GM19351 (cell line): ENCODE data around the gene ADGRG6.

Experiments
- ATAC-seq: cut with Tn5 transposase; IDR thresholded peaks from one replicate; pipeline ENCODE4 v1.9.1; 2021; ENCODE audit warnings: mild to moderate bottlenecking, moderate library complexity; ENCODE audit not compliant: unreplicated experiment

Gene ADGRG6

DNA sequence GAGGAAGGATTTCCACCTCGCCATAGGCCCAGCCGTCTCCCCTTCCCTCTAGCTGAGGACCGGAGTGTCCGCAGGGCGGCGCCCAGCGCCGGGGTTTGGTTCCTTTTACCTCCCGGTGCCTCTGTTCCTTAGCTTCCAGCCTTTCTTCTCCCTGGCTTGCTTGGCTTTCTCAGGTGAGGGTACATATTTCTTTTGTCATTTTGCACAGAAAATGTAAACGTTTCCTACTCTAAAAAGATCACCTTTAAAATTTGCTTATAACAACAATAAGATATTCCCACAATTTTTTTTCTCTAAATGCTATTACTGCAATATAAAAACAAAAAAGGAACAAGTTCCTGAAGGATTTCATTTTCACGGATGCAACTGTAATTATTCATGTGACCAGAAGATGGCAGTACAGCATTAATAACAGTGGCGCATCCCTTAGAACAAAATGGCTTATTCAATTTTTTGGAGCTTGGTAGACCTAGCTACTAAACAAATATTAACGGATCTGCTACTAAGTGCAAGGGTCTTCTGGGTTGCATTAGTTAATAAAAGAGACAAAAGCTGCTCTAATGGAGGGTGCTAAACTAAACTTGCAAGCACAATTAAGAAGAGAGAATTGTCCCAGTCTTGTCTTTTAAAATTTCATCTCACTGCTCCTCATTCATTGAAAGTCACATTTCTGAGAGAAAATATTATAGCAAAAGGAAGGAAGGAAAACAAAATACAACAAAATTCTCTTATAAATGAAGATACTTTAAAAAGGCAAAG lies 172.9 kb downstream of the ADGRG6 start:
- ATAC-seq: peak; percentile 49

DNA sequence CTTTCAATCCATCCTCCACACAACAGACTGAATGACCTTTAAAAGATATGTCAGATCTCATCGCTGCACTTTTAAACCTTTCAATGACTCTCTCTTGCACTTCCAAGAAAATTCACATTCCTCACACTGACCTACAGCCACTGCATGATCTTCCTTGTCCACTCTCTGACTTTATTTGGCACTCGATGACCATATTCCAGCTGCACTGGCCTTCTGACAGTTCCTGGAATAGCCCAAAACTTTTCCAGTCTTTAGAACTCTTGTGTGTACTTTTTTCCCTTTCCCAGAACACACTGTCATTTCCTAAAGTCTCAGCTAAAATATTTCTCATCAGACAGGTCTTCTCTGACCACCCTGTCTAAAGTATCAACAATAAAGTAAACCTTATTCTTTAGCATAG lies 174.6 kb downstream of the ADGRG6 start:
- no peak for ATAC-seq

DNA sequence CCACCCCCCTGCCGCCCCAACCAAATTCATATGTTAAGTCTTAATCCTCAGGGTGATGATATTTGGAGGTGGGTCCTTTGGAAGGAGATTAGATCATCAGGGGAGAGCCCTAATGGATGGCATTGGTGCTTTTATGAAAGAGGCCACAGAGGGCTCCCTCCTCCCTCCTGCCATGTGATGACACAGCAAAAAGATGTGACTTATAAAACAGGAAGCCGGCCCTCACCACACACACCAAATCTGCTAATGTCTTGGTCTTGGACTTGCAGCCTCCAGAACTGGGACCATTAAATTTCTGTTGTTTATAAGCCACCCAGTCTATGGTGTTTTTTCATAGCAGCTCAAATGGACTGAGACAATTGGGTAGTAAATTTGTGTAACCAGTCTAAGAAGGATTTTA lies 176.3 kb downstream of the ADGRG6 start:
- peak; percentile 49 for ATAC-seq

DNA sequence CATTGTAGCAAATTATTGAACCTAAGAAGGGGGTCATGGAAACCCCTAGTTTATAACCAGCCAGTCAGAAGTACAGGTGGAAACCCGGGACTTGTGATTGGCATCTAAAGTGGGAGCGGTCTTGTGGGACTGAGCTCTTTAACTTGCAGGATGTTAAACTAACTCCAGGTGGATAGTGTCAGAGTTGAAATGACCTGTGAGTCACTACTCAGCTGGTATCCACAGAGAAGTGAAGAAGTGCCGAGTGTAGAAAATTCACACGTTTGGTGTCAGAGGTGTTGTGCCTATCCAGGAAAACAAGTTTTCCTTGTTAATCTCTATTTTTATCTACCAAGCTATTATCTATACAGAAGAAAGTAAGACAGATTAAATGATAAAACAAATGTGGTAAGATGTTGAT lies 179.7 kb downstream of the ADGRG6 start:
- no peak for ATAC-seq

DNA sequence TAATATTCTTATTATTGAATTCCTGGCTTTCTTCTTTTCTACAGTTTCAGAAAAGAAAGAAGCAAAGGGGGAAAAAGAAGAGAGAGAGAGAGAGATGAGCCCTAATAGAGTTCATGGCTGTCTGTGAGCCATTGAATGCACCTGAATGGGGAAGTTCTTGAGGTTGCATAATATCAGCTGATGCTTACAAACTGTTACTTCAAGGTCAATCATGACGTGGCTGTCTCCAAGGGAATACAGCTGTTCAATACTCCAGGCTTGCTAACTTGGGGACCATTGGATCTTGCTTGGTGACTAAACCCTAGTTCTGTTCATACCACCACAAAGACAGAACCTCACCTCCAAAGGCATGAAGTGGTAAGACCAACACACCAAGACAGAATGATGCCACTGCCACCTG lies 180.4 kb downstream of the ADGRG6 start:
- no peak for ATAC-seq

DNA sequence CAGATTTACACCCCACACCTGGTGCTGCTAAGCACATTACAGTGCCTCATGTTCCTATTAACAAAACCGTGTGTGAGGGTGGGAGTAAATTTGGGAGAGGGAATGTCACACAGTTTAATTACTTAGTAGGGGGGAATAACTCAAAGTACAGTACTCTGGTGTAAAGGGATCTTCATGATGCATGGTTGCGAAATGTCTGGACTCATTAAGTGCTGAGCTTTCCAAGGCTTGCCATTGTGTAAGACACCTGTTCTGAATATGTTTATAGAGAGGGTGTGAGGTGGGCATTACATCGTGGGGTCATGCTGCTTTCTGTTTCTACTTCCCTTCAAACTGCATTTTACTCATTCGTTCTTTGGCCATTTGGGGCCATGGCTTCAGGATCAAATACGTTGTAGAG lies 181.2 kb downstream of the ADGRG6 start:
- ATAC-seq: no peak

DNA sequence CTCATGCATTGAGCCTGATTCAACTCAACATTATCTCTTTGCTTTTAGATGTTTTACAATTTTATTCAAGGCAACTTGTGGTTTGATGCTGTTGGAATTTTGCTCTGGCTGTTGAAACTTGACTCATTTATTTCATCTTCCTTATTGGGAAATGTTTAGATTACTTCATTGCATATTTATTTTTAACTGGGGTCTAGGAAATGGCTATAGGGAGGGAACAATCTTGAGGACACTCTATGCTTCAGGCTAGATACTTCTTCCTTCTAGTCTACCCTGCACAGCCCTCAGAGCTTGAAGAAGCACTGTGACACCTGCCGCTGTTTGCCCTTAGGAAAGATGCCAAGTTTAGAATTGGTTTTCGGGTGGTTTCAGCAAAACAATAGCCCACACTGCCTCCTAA lies 183.4 kb downstream of the ADGRG6 start:
- no peak for ATAC-seq

DNA sequence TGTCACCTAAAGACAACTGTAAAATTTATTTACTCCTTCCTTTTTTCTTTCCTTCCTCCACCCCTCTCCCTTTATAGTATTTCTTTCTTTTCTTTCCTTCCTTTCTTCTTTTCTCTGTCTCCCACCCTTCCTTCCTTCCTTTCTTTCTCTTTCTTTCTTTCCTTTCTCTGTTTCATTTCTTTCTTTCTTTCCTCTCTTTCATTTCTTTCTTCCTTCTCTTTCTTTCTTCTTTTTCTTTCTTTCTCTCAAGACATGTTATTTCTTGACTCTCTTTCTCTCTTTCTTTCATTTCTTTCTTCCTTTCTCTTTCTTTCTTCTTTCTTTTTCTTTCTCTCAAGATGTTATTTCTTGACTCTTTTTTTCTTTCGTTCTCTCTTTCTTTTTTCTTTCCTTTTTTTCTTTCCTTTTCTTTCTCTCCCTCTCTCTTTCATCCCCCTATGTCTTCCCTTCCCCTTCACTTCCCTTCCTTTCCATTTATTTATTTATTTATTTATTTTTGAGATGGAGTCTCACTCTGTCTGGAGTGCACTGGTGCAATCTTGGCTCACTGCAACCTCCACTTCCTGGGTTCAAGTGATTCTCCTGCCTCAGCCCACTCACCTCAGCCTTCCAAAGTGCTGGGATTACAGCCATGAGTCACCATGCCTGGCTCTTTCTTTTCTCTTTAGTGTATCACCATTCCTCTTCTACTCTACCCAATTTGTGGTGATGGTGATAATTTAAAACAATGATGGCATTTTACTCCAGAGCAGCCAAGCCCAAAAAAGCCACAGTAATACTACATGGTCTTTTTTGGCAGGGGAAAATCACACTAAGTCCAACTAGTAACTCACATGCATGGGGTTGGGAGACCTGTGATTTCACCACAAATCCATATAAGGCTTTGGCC lies 188.2 kb downstream of the ADGRG6 start:
- no peak for ATAC-seq
